SK-N-SH treated with all-trans-retinoic acid at 6 μM for 48 hours (cell line): ENCODE results near the gene EPHA6.

Experiments
- ATAC-seq: fragments of 200-7000 bp; cut with Tn5 transposase; 3 replicates; pipeline ENCODE4 v1.9.1; 2020; ENCODE audit warnings: mild to moderate bottlenecking, moderate library complexity
- ARNTL ChIP-seq: fragments of 450-650 bp; formaldehyde crosslinking; IDR thresholded peaks from 2 replicates; pipeline ENCODE4 v1.5.0; 2020; ENCODE audit warnings: low read depth, mild to moderate bottlenecking, moderate library complexity, borderline replicate concordance
- BACH2 ChIP-seq: fragments of 250-450 bp; sonication (Bioruptor Pico); IDR thresholded peaks from 2 replicates; pipeline ENCODE4 v1.9.0; 2021; ENCODE audit warnings: mild to moderate bottlenecking, borderline replicate concordance
- CSDC2 ChIP-seq: fragments of 250-450 bp; sonication (Bioruptor Pico); IDR thresholded peaks from 2 replicates; pipeline ENCODE4 v1.5.0; 2020; ENCODE audit warnings: mild to moderate bottlenecking, moderate library complexity
- ESRRG ChIP-seq: fragments of 250-450 bp; sonication (Bioruptor Pico); IDR thresholded peaks from 2 replicates; pipeline ENCODE4 v1.6.1; 2021; ENCODE audit warnings: mild to moderate bottlenecking
- GLIS3 ChIP-seq: fragments of 250-450 bp; sonication (Bioruptor Pico); IDR thresholded peaks from 2 replicates; pipeline ENCODE4 v1.5.0; 2020; ENCODE audit warnings: mild to moderate bottlenecking, moderate library complexity
- ISL1 ChIP-seq: fragments of 250-450 bp; sonication (Bioruptor Pico); IDR thresholded peaks from 2 replicates; pipeline ENCODE4 v2.1.2; 2022; ENCODE audit warnings: mild to moderate bottlenecking, moderate library complexity
- OSR1 ChIP-seq: fragments of 250-450 bp; sonication (Bioruptor Pico); IDR thresholded peaks from 2 replicates; pipeline ENCODE4 v1.8.0; 2022; ENCODE audit warnings: moderate library complexity, mild to moderate bottlenecking, inconsistent platforms
- PPARA ChIP-seq: fragments of 250-450 bp; sonication (Bioruptor Pico); IDR thresholded peaks from 2 replicates; pipeline ENCODE4 v1.5.0; 2020; ENCODE audit warnings: mild to moderate bottlenecking, borderline replicate concordance
- RARB ChIP-seq: fragments of 250-450 bp; sonication (Bioruptor Pico); IDR thresholded peaks from 2 replicates; pipeline ENCODE4 v1.8.0; 2021; ENCODE audit warnings: mild to moderate bottlenecking, moderate library complexity
- SNAI2 ChIP-seq: fragments of 250-450 bp; sonication (Bioruptor Pico); IDR thresholded peaks from 2 replicates; pipeline ENCODE4 v1.5.0; 2020; ENCODE audit warnings: mild to moderate bottlenecking, moderate library complexity
- TCF4 ChIP-seq: fragments of 250-450 bp; sonication (Bioruptor Pico); IDR thresholded peaks from 2 replicates; pipeline ENCODE4 v1.8.0; 2021; ENCODE audit warnings: mild to moderate bottlenecking, moderate library complexity, borderline replicate concordance
- TOX ChIP-seq: fragments of 250-450 bp; sonication (Bioruptor Pico); IDR thresholded peaks from 2 replicates; pipeline ENCODE4 v1.8.0; 2021; ENCODE audit warnings: mild to moderate bottlenecking, moderate library complexity, borderline replicate concordance
- ZC3H10 ChIP-seq: fragments of 250-450 bp; sonication (Bioruptor Pico); IDR thresholded peaks from 2 replicates; pipeline ENCODE4 v1.5.1; 2021; ENCODE audit warnings: mild to moderate bottlenecking, moderate library complexity
- ZFP3 ChIP-seq: fragments of 250-450 bp; sonication (Bioruptor Pico); IDR thresholded peaks from 2 replicates; pipeline ENCODE4 v1.5.0; 2020; ENCODE audit warnings: mild to moderate bottlenecking, moderate library complexity
- ZFP30 ChIP-seq: fragments of 450-650 bp; formaldehyde crosslinking; IDR thresholded peaks from 2 replicates; pipeline ENCODE4 v1.5.0; 2022; ENCODE audit warnings: mild to moderate bottlenecking, moderate library complexity
- ZNF565 ChIP-seq: fragments of 450-650 bp; formaldehyde crosslinking; conservative IDR thresholded peaks from 2 replicates; pipeline ENCODE4 v1.5.0; 2020; ENCODE audit warnings: low read depth, mild to moderate bottlenecking, moderate library complexity
- ZNF70 ChIP-seq: fragments of 450-650 bp; formaldehyde crosslinking; IDR thresholded peaks from 2 replicates; pipeline ENCODE4 v1.5.0; 2020; ENCODE audit warnings: mild to moderate bottlenecking, moderate library complexity
- ZNF8 ChIP-seq: fragments of 450-650 bp; formaldehyde crosslinking; IDR thresholded peaks from 2 replicates; pipeline ENCODE4 v1.5.0; 2020; ENCODE audit warnings: mild to moderate bottlenecking, moderate library complexity
- TF ChIP-seq, protein P1 (sequence below): fragments of 250-450 bp; sonication (Bioruptor Pico); IDR thresholded peaks from 2 replicates; pipeline ENCODE4 v1.5.1; 2020; ENCODE audit warnings: low read depth, mild to moderate bottlenecking, moderate library complexity
- TF ChIP-seq, protein P2 (sequence below): fragments of 250-450 bp; sonication (Bioruptor Pico); IDR thresholded peaks from 2 replicates; pipeline ENCODE4 v1.5.0; 2020; ENCODE audit warnings: mild to moderate bottlenecking, moderate library complexity
- TF ChIP-seq, protein P3 (sequence below): fragments of 250-450 bp; sonication (Bioruptor Pico); IDR thresholded peaks from 2 replicates; pipeline ENCODE4 v1.8.0; 2020; ENCODE audit warnings: mild to moderate bottlenecking, moderate library complexity, borderline replicate concordance
- TF ChIP-seq, protein P4 (sequence below): fragments of 250-450 bp; sonication (Bioruptor Pico); IDR thresholded peaks from 2 replicates; pipeline ENCODE4 v1.5.1; 2021; ENCODE audit warnings: mild to moderate bottlenecking, moderate library complexity

EPHA6 gene

DNA sequence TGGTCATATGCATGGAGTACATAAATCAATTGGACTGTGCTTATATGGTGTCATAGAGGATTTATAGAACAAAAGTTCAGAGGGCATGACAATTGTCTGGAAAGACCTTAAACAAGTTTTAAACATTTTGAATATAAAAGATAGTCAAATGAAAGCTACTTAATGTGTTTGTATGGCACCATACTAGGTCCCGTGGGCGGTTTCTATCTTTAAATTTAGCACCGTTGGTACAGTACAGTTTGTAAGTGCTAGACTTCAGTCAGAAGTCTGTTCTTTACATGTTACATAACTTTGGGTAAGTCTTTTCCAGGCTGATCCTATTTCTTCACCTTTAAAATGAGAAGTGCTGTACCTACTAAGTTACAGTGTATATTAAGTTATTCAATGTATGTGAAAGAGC is 576.8 kb downstream of the EPHA6 start:
- ATAC-seq: no peak
- TF ChIP-seq OSR1 (CRISPR knock-in tag) (no peak), PPARA (CRISPR knock-in tag) (no peak), ARNTL (CRISPR knock-in tag) (no peak), RARB (CRISPR knock-in tag) (no peak), ZC3H10 (no peak), ZNF565 (CRISPR knock-in tag) (no peak), SNAI2 (no peak), ISL1 (no peak), ZNF8 (CRISPR knock-in tag) (no peak), BACH2 (CRISPR knock-in tag) (no peak), ZNF70 (CRISPR knock-in tag) (no peak), TCF4 (CRISPR knock-in tag) (no peak), GLIS3 (CRISPR knock-in tag) (no peak), ZFP3 (CRISPR knock-in tag) (no peak), TOX (CRISPR knock-in tag) (no peak), ZFP30 (CRISPR knock-in tag) (no peak)
- TF ChIP-seq, protein P1, sequence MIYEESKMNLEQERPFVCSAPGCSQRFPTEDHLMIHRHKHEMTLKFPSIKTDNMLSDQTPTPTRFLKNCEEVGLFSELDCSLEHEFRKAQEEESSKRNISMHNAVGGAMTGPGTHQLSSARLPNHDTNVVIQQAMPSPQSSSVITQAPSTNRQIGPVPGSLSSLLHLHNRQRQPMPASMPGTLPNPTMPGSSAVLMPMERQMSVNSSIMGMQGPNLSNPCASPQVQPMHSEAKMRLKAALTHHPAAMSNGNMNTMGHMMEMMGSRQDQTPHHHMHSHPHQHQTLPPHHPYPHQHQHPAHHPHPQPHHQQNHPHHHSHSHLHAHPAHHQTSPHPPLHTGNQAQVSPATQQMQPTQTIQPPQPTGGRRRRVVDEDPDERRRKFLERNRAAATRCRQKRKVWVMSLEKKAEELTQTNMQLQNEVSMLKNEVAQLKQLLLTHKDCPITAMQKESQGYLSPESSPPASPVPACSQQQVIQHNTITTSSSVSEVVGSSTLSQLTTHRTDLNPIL (CRISPR knock-in tag): no peak
- TF ChIP-seq, protein P2, sequence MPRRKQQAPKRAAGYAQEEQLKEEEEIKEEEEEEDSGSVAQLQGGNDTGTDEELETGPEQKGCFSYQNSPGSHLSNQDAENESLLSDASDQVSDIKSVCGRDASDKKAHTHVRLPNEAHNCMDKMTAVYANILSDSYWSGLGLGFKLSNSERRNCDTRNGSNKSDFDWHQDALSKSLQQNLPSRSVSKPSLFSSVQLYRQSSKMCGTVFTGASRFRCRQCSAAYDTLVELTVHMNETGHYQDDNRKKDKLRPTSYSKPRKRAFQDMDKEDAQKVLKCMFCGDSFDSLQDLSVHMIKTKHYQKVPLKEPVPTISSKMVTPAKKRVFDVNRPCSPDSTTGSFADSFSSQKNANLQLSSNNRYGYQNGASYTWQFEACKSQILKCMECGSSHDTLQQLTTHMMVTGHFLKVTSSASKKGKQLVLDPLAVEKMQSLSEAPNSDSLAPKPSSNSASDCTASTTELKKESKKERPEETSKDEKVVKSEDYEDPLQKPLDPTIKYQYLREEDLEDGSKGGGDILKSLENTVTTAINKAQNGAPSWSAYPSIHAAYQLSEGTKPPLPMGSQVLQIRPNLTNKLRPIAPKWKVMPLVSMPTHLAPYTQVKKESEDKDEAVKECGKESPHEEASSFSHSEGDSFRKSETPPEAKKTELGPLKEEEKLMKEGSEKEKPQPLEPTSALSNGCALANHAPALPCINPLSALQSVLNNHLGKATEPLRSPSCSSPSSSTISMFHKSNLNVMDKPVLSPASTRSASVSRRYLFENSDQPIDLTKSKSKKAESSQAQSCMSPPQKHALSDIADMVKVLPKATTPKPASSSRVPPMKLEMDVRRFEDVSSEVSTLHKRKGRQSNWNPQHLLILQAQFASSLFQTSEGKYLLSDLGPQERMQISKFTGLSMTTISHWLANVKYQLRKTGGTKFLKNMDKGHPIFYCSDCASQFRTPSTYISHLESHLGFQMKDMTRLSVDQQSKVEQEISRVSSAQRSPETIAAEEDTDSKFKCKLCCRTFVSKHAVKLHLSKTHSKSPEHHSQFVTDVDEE (CRISPR knock-in tag): no peak
- TF ChIP-seq, protein P3, sequence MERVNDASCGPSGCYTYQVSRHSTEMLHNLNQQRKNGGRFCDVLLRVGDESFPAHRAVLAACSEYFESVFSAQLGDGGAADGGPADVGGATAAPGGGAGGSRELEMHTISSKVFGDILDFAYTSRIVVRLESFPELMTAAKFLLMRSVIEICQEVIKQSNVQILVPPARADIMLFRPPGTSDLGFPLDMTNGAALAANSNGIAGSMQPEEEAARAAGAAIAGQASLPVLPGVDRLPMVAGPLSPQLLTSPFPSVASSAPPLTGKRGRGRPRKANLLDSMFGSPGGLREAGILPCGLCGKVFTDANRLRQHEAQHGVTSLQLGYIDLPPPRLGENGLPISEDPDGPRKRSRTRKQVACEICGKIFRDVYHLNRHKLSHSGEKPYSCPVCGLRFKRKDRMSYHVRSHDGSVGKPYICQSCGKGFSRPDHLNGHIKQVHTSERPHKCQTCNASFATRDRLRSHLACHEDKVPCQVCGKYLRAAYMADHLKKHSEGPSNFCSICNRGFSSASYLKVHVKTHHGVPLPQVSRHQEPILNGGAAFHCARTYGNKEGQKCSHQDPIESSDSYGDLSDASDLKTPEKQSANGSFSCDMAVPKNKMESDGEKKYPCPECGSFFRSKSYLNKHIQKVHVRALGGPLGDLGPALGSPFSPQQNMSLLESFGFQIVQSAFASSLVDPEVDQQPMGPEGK (CRISPR knock-in tag): no peak

DNA sequence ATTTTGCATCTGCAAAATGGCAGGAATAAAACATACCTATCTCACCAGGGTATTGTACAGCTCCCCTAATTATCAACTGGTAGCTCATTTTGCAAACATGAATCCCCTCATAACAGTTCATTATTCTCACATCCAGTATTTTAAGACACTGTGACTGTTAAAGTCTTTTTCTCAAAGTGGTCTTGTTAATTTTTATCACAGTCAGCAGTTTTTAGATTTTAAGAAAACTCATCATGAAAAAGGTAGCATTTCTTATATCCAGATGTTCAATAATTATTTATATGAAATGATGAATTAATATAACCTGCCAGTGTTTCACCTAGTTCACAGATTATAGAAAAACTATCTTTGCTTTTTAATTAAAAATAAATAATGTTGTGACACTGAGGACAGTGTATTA is 595.2 kb downstream of the EPHA6 start:
- no peak for ATAC-seq

More for the DNA sequence above, 595.2 kb downstream of the EPHA6 start:
- TF ChIP-seq, protein P3 (CRISPR knock-in tag): no peak
- no peak for TF ChIP-seq RARB (CRISPR knock-in tag)
- TF ChIP-seq TCF4 (CRISPR knock-in tag): no peak
- no peak for TF ChIP-seq ESRRG (CRISPR knock-in tag)
- no peak for TF ChIP-seq CSDC2 (CRISPR knock-in tag)
- TF ChIP-seq, protein P4, sequence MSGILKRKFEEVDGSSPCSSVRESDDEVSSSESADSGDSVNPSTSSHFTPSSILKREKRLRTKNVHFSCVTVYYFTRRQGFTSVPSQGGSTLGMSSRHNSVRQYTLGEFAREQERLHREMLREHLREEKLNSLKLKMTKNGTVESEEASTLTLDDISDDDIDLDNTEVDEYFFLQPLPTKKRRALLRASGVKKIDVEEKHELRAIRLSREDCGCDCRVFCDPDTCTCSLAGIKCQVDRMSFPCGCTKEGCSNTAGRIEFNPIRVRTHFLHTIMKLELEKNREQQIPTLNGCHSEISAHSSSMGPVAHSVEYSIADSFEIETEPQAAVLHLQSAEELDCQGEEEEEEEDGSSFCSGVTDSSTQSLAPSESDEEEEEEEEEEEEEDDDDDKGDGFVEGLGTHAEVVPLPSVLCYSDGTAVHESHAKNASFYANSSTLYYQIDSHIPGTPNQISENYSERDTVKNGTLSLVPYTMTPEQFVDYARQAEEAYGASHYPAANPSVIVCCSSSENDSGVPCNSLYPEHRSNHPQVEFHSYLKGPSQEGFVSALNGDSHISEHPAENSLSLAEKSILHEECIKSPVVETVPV (CRISPR knock-in tag): no peak
- no peak for TF ChIP-seq ZC3H10
- TF ChIP-seq ZNF565 (CRISPR knock-in tag): no peak
- TF ChIP-seq ZNF70 (CRISPR knock-in tag): no peak
- TF ChIP-seq ZFP30 (CRISPR knock-in tag): no peak
- no peak for TF ChIP-seq TOX (CRISPR knock-in tag)
